ENCODE data around the gene PEAR1.

GRCh38 chr1:156923670-156924477 is 30.4 kb downstream of the PEAR1 start:
- TF ChIP-seq POLR2A (IDR thresholded peaks at IDR 0.05; ENCODE audit: borderline replicate concordance, extremely low read depth, insufficient read depth, insufficient read length), result no peak
- no peak for TF ChIP-seq CTCF (IDR thresholded peaks at IDR 0.05 in 2 of 3, conservative IDR thresholded peaks at IDR 0.05 in 1 of 3; ENCODE audit: borderline replicate concordance in 1 of 3, insufficient read depth in 1 of 3, low read depth in 2 of 3, low read length in 2 of 3)
- TF ChIP-seq REST (IDR thresholded peaks at IDR 0.05; ENCODE audit: low read depth), result no peak
- TF ChIP-seq CEBPB (IDR thresholded peaks at IDR 0.05; ENCODE audit: low read depth), result no peak
- no peak for TF ChIP-seq JUND (IDR thresholded peaks at IDR 0.05)
- TF ChIP-seq YY1 (IDR thresholded peaks at IDR 0.05; ENCODE audit: extremely low read depth, insufficient replicate concordance, low read depth, low read length), result no peak
- no peak for TF ChIP-seq POLR2AphosphoS5 (IDR thresholded peaks at IDR 0.05; ENCODE audit: low read depth, low read length)
- no peak for TF ChIP-seq ZBTB33 (IDR thresholded peaks at IDR 0.05; ENCODE audit: extremely low read depth, insufficient replicate concordance, low read length)
- no peak for TF ChIP-seq MAX (IDR thresholded peaks at IDR 0.05)
- TF ChIP-seq EZH2 (IDR thresholded peaks at IDR 0.05), result no peak
- no peak for TF ChIP-seq ATF3 (IDR thresholded peaks at IDR 0.05)
